HepG2 (cell line): ENCODE results near the gene SETD2. TPM values are rescaled to one million over a fixed set of nuclear protein-coding genes. Genes with fewer than 3 reads are reported as not detected.

Experiments
- ATAC-seq: fragments of 200-7000 bp; cut with Tn5 transposase; 3 replicates; pipeline ENCODE4 v1.9.1; 2020; ENCODE audit warnings: mild to moderate bottlenecking, moderate library complexity
- BruUV-seq: library from RNA; stranded (reverse); fragments of 400-500 nt; replicated peaks from 2 replicates; lab custom pipeline; 2021; lab: Mats Ljungman, UMichigan
- CTCF ChIA-PET: fragments of 300-600 bp; formaldehyde crosslinking; extraction: SDS; loops from one replicate; lab custom pipeline; 2021; ENCODE audit warnings: low total read pairs, inconsistent platforms, low intra/inter-chr PET ratio; lab: Yijun Ruan, JAX
- POLR2A ChIA-PET: fragments of 350-600 bp; sonication (Branson Sonifier 250); formaldehyde crosslinking; loops from one replicate; lab custom pipeline; 2020; ENCODE audit warnings: antibody characterized with exemption, inconsistent platforms; lab: Yijun Ruan, JAX
- DNase-seq: peaks from one replicate; pipeline ENCODE4 v3.0.0-alpha.2; 2015; ENCODE audit warnings: low spot score
- FAIRE-seq: peaks from 3 replicates; lab custom pipeline; 2011; peaks lifted over from hg19 to GRCh38; lab: Jason Lieb, UNC
- H2AFZ ChIP-seq: one replicate; pipeline ENCODE4 v1.6.1; 2011; ENCODE audit warnings: low read length, inconsistent platforms
- H3K27ac ChIP-seq: fragments of 300-600 bp; 3 replicates; pipeline ENCODE4 v1.8.0; 2011; ENCODE audit warnings: mixed run types, mild to moderate bottlenecking, mixed read lengths, low read length, inconsistent platforms; ENCODE audit not compliant: insufficient read depth; ENCODE audit errors: extremely low read length
- H3K27me3 ChIP-seq, 2 experiments: fragments of 200-600 bp in 1 of 2; 2 replicates in 1 of 2; 3 replicates in 1 of 2; pipeline versions ENCODE4 v1.6.0 to v1.8.0; 2011; ENCODE audit warnings: low read length in 2 of 2, mild to moderate bottlenecking in 2 of 2, moderate library complexity in 2 of 2, inconsistent platforms in 1 of 2; ENCODE audit not compliant: insufficient read depth in 2 of 2, control insufficient read depth in 1 of 2
- H3K36me3 ChIP-seq, 2 experiments: fragments of 200-600 bp in 1 of 2; replicated peaks in 1 of 2; 2 replicates in 1 of 2; 3 replicates in 1 of 2; pipeline versions ENCODE4 v1.5.1 to v1.8.0; 2011; ENCODE audit warnings: low read length in 2 of 2, inconsistent platforms in 1 of 2; ENCODE audit not compliant: insufficient read depth in 2 of 2, control insufficient read depth in 1 of 2
- H3K4me1 ChIP-seq: 2 replicates; pipeline ENCODE4 v1.5.1; 2012; ENCODE audit warnings: low read length, inconsistent platforms; ENCODE audit not compliant: insufficient read depth
- H3K4me2 ChIP-seq: 2 replicates; pipeline ENCODE4 v1.6.0; 2011; ENCODE audit warnings: low read depth, low read length, inconsistent platforms
- H3K4me3 ChIP-seq, 3 experiments: fragments of 200-600 bp in 1 of 3; sonication (generic), shearing (Covaris generic) in 1 of 3; replicated peaks in 1 of 3; 2 replicates each; pipeline ENCODE4 v1.5.1; 2011 to 2016; ENCODE audit warnings: low read length in 3 of 3, inconsistent platforms in 2 of 3, low read depth in 2 of 3, mild to moderate bottlenecking in 2 of 3, control low read depth in 1 of 3, mixed read lengths in 1 of 3; ENCODE audit not compliant: insufficient read depth in 1 of 3
- H3K79me2 ChIP-seq: one replicate; pipeline ENCODE4 v1.6.1; 2011; ENCODE audit warnings: low read length, inconsistent platforms; ENCODE audit not compliant: insufficient read depth
- H3K9ac ChIP-seq: 2 replicates; pipeline ENCODE4 v1.6.0; 2011; ENCODE audit warnings: mild to moderate bottlenecking, low read depth, low read length, inconsistent platforms; ENCODE audit not compliant: insufficient read depth
- H3K9me3 ChIP-seq: 2 replicates; pipeline ENCODE4 v1.5.1; 2012; ENCODE audit warnings: mild to moderate bottlenecking, low read length
- H4K20me1 ChIP-seq: 2 replicates; pipeline ENCODE4 v1.6.0; 2011; ENCODE audit warnings: inconsistent platforms, mild to moderate bottlenecking, low read length, moderate library complexity; ENCODE audit not compliant: insufficient read depth
- ATAD3A ChIP-seq: sonication (generic); formaldehyde crosslinking; IDR thresholded peaks from 2 replicates; pipeline ENCODE4 v1.4.0; 2020; ENCODE audit warnings: missing genetic modification reagents
- ATF7 ChIP-seq, 2 experiments: fragments of 450-650 bp in 1 of 2; sonication (generic) in 1 of 2; formaldehyde crosslinking in 1 of 2; IDR thresholded peaks; 2 replicates each; pipeline versions ENCODE4 v1.4.0 to v1.6.1; 2016 to 2020; ENCODE audit warnings: antibody characterized with exemption in 1 of 2, mild to moderate bottlenecking in 1 of 2, missing genetic modification reagents in 1 of 2
- FOXO1 ChIP-seq: sonication (generic); formaldehyde crosslinking; IDR thresholded peaks from 2 replicates; pipeline ENCODE4 v1.4.0; 2020; ENCODE audit warnings: missing genetic modification reagents
- HMGA1 ChIP-seq: sonication (generic); formaldehyde crosslinking; conservative IDR thresholded peaks from 2 replicates; pipeline ENCODE4 v1.4.0; 2020; ENCODE audit warnings: missing genetic modification reagents
- PCBP2 ChIP-seq: fragments of 200-400 bp; formaldehyde crosslinking; optimal IDR thresholded peaks from 2 replicates; pipeline ENCODE3; 2018; ENCODE audit warnings: low read length, low read depth; ENCODE audit not compliant: poor library complexity, severe bottlenecking
- SNAI1 ChIP-seq: sonication (generic); formaldehyde crosslinking; IDR thresholded peaks from 2 replicates; pipeline ENCODE4 v1.5.0; 2020; ENCODE audit warnings: mild to moderate bottlenecking, missing genetic modification reagents, borderline replicate concordance
- TERF1 ChIP-seq: sonication (generic); formaldehyde crosslinking; IDR thresholded peaks from 2 replicates; pipeline ENCODE4 v1.8.0; 2022; ENCODE audit warnings: mild to moderate bottlenecking, missing genetic modification reagents, moderate library complexity
- ZNF160 ChIP-seq: sonication (generic); formaldehyde crosslinking; IDR thresholded peaks from 2 replicates; pipeline ENCODE4 v1.8.0; 2022; ENCODE audit warnings: mild to moderate bottlenecking, inconsistent platforms, missing genetic modification reagents
- ZNF234 ChIP-seq: sonication (generic); formaldehyde crosslinking; conservative IDR thresholded peaks from 2 replicates; pipeline ENCODE4 v1.5.1; 2020; ENCODE audit warnings: mild to moderate bottlenecking, missing genetic modification reagents
- ZNF7 ChIP-seq: IDR thresholded peaks from 2 replicates; pipeline ENCODE4 v1.6.1; 2016; ENCODE audit warnings: missing biosample characterization, missing genetic modification reagents
- WGBS: methylation state at CpG from one replicate; pipeline ENCODE4 v1.1.6; 2017; ENCODE audit warnings: low lambda C conversion rate; 5-methylcytosine and 5-hydroxymethylcytosine counted together
- in situ Hi-C: cut with HindIII; loops from 2 replicates; pipeline ENCODE4 v1.10.0; 2017; ENCODE audit warnings: low pct_unique_long_range_greater_than_20kb; ENCODE audit not compliant: extremely low pct_ligation_motif_present
- intact Hi-C: fragments of 100-400 bp; cut with micrococcal nuclease; formaldehyde crosslinking; loops from one replicate; pipeline ENCODE4 v1.10.0; 2022; ENCODE audit not compliant: unreplicated experiment
- polyA plus RNA-seq, 8 experiments: library from polyadenylated mRNA; depleted of rRNA in 3 of 8; stranded (reverse) in 7 of 8; unstranded in 1 of 8; fragments of >200 nt; fragmentation: Illumina TruSeq in 4 of 8; extraction: Trizol in 4 of 8; gene quantifications; 2 replicates each; pipeline versions ENCODE4 v1.2.1 to v1.2.3, GENCODE V29; 2011 to 2016; ENCODE audit warnings: low read depth in 4 of 8, missing spikeins in 1 of 8, mixed read lengths in 1 of 8; ENCODE audit not compliant: insufficient read depth in 1 of 8
- total RNA-seq, 5 experiments: library from RNA; depleted of rRNA; stranded (reverse); fragments of >200 nt; fragmentation: Illumina TruSeq; extraction: Trizol; gene quantifications; 2 replicates each; pipeline ENCODE4 v1.2.3, GENCODE V29; 2016; ENCODE audit warnings: low read depth in 1 of 5

The SETD2 gene
- total and polyA plus RNA-seq, 2 of the 13 experiments (the other 11 are each of a cell fraction or from before 2014, with no cell fraction given), result 14.2 to 24.2 TPM

GRCh38 chr3:47008851-47009224, 155.1 kb downstream of the SETD2 start:
- Histone ChIP-seq H3K4me1 (no peaks in the 10 kb centered on the region), H3K36me3 (peaks cover 5 to 21% of the 10 kb centered on the region in 2 experiments), H3K27ac (no peak overlapping the region), H3K9ac (no peak overlapping the region), H4K20me1 (no peaks in the 10 kb centered on the region), H3K79me2 (no peaks in the 10 kb centered on the region), H3K9me3 (no peaks in the 10 kb centered on the region), H3K4me2 (no peak overlapping the region), H3K27me3 (no peaks in the 10 kb centered on the region), H3K4me3 (no peak overlapping the region), H2AFZ (no peak overlapping the region)
- intact Hi-C loops, result no loop called here
- no peak for ATAC-seq
- POLR2A ChIA-PET, result no interaction called here
- TF ChIP-seq PCBP2 (no peak), TERF1 (CRISPR knock-in tag) (no peak)
- no peak for FAIRE-seq
- CTCF ChIA-PET, result no interaction called here
- no peak for DNase-seq
- WGBS, result 96% methylated on average over 10 of the region's 23 CpGs
- no TSS peak for BruUV-seq
- in situ Hi-C loops, result no loop called here

- Histone ChIP-seq H3K27ac (no peak overlapping the region), H3K79me2 (no peaks in the 10 kb centered on the region), H4K20me1 (no peaks in the 10 kb centered on the region), H3K9me3 (no peaks in the 10 kb centered on the region), H2AFZ (no peak overlapping the region), H3K4me1 (no peaks in the 10 kb centered on the region), H3K27me3 (no peaks in the 10 kb centered on the region), H3K4me2 (no peak overlapping the region), H3K4me3 (no peak overlapping the region), H3K36me3 (peaks cover 5 to 21% of the 10 kb centered on the region in 2 experiments), H3K9ac (no peak overlapping the region)
- BruUV-seq, result no TSS peak
- intact Hi-C loops, result no loop called here
- FAIRE-seq (no peak), DNase-seq (no peak), ATAC-seq (no peak)
- TF ChIP-seq HMGA1 (no peak), FOXO1 (CRISPR knock-in tag) (no peak), ZNF160 (CRISPR knock-in tag) (no peak), ATAD3A (CRISPR knock-in tag) (no peak), ATF7 (IDR thresholded peaks at IDR 0.05) (no peak), ATF7 (CRISPR knock-in tag; IDR thresholded peaks at IDR 0.05) (no peak), ZNF7 (no peak), ZNF234 (no peak), SNAI1 (no peak)
- ChIA-PET POLR2A (no interaction called here), CTCF (no interaction called here)
- 88% methylated on average over 8 of the region's 13 CpGs for WGBS
- in situ Hi-C loops, result no loop called here
Measured at GRCh38 chr3:47008234-47008796, 155.6 kb downstream of the SETD2 start.
